Fibroblast of gingiva (primary cell): ENCODE results near the gene MAP4.
"Not testable (repeated sequence)": the region's sequence is repeated elsewhere in the genome, so short reads cannot be mapped to it uniquely, and the experiment has no call there.

Source experiments
- DNase-seq: peaks from one replicate; pipeline ENCODE4 v3.0.0-alpha.2; 2011; ENCODE audit warnings: low read depth

The MAP4 gene

DNA sequence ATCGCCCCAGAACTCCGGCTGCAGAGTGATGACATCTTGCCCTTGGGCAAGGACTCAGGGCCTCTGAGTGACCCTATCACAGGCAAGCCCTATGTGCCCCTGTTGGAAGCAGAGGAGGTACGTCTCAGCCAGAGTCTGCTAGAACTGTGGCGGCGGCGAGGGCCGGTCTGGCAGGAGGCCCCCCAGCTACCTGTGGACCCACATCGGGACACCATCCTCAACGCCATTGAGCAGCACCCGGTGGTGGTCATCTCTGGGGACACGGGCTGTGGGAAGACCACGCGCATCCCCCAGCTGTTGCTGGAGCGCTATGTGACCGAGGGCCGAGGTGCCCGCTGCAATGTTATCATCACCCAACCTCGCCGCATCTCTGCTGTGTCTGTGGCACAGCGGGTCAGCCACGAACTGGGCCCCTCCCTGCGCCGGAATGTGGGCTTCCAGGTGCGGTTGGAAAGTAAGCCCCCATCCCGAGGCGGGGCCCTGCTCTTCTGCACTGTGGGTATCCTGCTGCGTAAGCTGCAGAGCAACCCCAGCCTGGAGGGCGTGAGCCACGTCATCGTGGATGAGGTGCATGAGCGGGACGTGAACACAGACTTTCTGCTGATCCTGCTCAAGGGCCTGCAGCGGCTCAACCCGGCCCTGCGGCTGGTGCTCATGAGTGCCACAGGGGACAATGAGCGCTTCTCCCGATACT lies 169.9 kb downstream of the MAP4 start:
- DNase-seq: no peak

DNA sequence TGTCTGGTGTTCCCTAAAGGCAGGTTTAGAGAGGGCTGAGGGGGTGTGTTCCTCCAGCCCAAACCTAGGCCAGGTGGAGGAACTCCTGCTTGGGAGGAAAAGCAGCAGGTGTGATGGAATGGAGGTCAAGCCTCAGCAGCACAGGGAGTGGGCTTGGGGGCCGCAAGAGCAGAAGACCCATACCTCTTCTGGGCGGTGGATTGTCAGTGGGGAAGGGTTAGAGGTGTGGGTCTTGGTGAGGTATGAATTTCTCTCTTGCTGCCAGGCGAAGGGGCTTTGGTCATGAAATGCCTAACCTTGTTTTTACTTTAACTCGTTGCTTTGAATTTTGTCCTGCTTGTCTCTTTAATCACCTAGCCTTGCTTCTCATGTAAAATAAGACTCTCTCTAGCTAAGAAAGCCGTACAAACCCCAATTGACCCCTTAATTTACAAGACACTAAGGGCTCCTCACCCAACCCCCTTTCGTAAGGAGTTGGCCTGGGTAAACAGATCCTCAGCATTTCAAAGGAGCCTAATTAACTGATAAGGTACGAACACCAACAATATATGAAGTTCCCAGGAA lies 174.3 kb downstream of the MAP4 start:
- no peak for DNase-seq

DNA sequence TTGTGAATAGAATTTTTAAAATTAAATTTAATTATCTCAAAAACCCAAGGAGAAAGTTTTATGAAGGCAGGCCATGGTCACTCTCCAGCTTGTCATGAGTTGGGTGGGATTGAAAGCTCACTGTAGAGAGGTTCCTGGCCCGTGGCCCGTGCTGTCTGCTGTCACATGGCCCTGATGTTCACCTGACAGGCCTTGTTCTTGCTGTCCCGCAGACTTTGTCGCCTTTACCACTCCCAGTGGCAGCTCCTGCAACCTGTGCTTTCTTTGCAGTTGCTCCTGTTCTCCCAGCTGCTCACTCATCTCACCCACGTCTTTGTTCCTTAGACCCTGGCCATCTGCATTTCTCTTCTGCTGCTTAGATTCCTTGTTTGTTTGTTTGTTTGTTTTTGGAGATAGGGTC lies 177.7 kb downstream of the MAP4 start:
- no peak for DNase-seq

DNA sequence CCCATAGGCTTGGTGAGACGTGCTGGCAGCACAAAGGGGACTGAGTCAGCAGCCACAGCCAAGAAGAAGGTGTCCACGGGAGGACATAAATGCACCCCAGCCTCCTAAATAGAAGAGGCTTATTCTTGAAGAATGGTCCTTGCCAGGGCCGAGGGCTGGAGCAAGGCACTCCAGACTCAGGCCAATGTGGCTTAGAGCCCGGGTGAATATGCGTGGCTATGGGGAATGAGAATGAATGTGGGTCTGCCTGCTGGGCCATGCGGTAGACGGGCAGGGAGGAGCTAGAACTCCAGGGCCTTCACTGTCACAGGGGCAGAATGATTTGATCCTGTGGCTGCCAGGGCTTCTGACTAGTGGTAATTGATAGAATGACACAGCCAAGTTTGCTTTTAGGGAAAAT lies 179.2 kb downstream of the MAP4 start:
- DNase-seq: no peak

DNA sequence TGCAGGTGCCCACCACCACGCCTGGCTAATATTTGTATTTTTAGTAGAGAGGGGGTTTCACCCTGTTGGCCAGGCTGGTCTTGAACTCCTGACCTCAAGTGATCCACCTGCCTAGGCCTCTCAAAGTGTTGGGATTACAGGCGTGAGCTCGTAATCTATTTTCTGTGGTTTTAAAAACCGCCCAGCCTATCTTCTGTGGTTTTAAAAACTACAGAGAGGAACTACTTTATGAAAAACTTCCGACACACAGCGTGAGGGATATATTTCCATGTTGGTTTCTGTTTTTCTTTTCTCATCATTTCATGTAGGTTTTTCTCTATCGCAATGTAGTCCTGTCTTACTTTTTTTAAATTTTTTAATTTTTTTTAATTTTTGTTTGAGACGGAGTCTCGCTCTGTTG lies 186.7 kb downstream of the MAP4 start:
- not testable (repeated sequence) for DNase-seq

DNA sequence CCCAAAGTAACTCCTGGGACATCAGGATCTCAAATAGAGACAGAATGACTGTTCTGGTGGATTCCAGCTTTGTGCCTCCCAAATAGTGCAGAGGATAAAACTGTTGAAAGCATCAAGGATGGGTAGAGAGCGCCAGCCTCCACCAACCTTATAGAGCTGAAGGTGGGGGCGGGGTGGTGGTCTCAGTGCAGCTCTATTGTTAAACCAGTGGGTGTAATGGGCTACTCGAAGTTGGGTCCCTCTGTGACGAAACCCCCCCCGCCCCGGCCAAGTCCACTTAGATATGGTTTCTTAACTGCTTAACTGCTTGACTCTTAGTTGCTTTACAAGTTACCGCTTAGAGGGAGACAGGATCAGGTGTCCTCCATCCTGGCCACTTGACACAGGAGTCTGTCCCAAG lies 190.6 kb downstream of the MAP4 start:
- DNase-seq: no peak

GRCh38 chr3:47824541-47825473 lies 191.4 kb downstream of the MAP4 start:
- peak; percentile 85 for DNase-seq

- no peak for DNase-seq
These were observed 198.6 kb downstream of the MAP4 start for GRCh38 chr3:47817609-47818008.

GRCh38 chr3:47813551-47814177 lies 202.6 kb downstream of the MAP4 start:
- DNase-seq: no peak

GRCh38 chr3:47804577-47804976 lies 211.6 kb downstream of the MAP4 start:
- no peak for DNase-seq

GRCh38 chr3:47803480-47804025 lies 212.7 kb downstream of the MAP4 start:
- no peak for DNase-seq

GRCh38 chr3:47802734-47803479 lies 213.3 kb downstream of the MAP4 start, which contains the start of gene DHX30:
Gene DHX30, plus strand, starts transcription at chr3:47803138. Its CDS starts 7,546 bp downstream, at chr3:47810684.
- DNase-seq: peak; percentile 85
